Brain microvascular endothelial cell (primary cell): ENCODE measurements around the gene RAET1G.
"Not testable (repeated sequence)": the region's sequence is repeated elsewhere in the genome, so short reads cannot be mapped to it uniquely, and the experiment has no call there.

Experiments used
- DNase-seq: peaks from one replicate; pipeline ENCODE4 v3.0.0-alpha.2; 2020
- H3K27ac ChIP-seq: fragments of 250-450 bp; sonication (Bioruptor Pico); 2 replicates; pipeline ENCODE4 v1.5.1; 2020; ENCODE audit warnings: mild to moderate bottlenecking, moderate library complexity
- H3K27me3 ChIP-seq: fragments of 250-450 bp; sonication (Bioruptor Pico); replicated peaks from 2 replicates; pipeline ENCODE4 v1.5.1; 2020; ENCODE audit warnings: mild to moderate bottlenecking
- H3K36me3 ChIP-seq: fragments of 250-450 bp; sonication (Bioruptor Pico); replicated peaks from 2 replicates; pipeline ENCODE4 v1.5.1; 2020; ENCODE audit warnings: mild to moderate bottlenecking
- H3K4me3 ChIP-seq: 2 replicates; pipeline ENCODE4 v1.5.1; 2011; ENCODE audit warnings: low read depth, mild to moderate bottlenecking, control low read depth, low read length, moderate library complexity
- CTCF ChIP-seq: IDR thresholded peaks from 2 replicates; pipeline ENCODE4 v1.5.1; 2011; ENCODE audit warnings: low read depth, mild to moderate bottlenecking, moderate library complexity, low read length, control low read depth, inconsistent platforms; ENCODE audit errors: missing control alignments
- in situ Hi-C: cut with HindIII; loops from 2 replicates; pipeline ENCODE4 v1.10.0; 2017; ENCODE audit warnings: low sequenced_read_pairs, low pct_ligation_motif_present

RAET1G gene

GRCh38 chr6:149913540-149914240, 9.2 kb downstream of the RAET1G start:
- in situ Hi-C loops = no loop called here
- H3K27me3 ChIP-seq = no peaks in the 10 kb centered on the region
- H3K4me3 ChIP-seq = no peak overlapping the region
- H3K27ac ChIP-seq = no peak overlapping the region
- TF ChIP-seq CTCF = no peak
- DNase-seq = no peak
- no peaks in the 10 kb centered on the region for H3K36me3 ChIP-seq

GRCh38 chr6:149913085-149913484, 9.8 kb downstream of the RAET1G start:
- H3K27me3 ChIP-seq = no peaks in the 10 kb centered on the region
- H3K4me3 ChIP-seq = no peak overlapping the region
- no peak for DNase-seq
- TF ChIP-seq CTCF = no peak
- H3K36me3 ChIP-seq = no peaks in the 10 kb centered on the region
- no peak overlapping the region for H3K27ac ChIP-seq
- in situ Hi-C loops = no loop called here

GRCh38 chr6:149912680-149913079, 10.2 kb downstream of the RAET1G start:
- H3K27ac ChIP-seq, in situ Hi-C loops, H3K27me3 ChIP-seq, H3K4me3 ChIP-seq, H3K36me3 ChIP-seq, DNase-seq: not testable (repeated sequence)

- H3K27ac ChIP-seq = no peak overlapping the region
- no peaks in the 10 kb centered on the region for H3K27me3 ChIP-seq
- no peaks in the 10 kb centered on the region for H3K36me3 ChIP-seq
- in situ Hi-C loops = no loop called here
- DNase-seq = no peak
- TF ChIP-seq CTCF = no peak
- H3K4me3 ChIP-seq = no peak overlapping the region
These were observed 12.2 kb downstream of the RAET1G start for GRCh38 chr6:149910721-149911151.

- in situ Hi-C loops = no loop called here
- no peak for DNase-seq
- Histone ChIP-seq H3K27me3 (no peaks in the 10 kb centered on the region), H3K36me3 (no peaks in the 10 kb centered on the region), H3K27ac (no peak overlapping the region), H3K4me3 (no peak overlapping the region)
- TF ChIP-seq CTCF = no peak
These were observed 13.0 kb downstream of the RAET1G start for GRCh38 chr6:149909701-149910470.

- DNase-seq, in situ Hi-C loops, H3K36me3 ChIP-seq, H3K4me3 ChIP-seq, H3K27me3 ChIP-seq, H3K27ac ChIP-seq: not testable (repeated sequence)
These were observed 14.4 kb downstream of the RAET1G start for GRCh38 chr6:149908480-149908879.

- H3K27me3 ChIP-seq = no peaks in the 10 kb centered on the region
- TF ChIP-seq CTCF = no peak
- H3K27ac ChIP-seq = no peak overlapping the region
- no peaks in the 10 kb centered on the region for H3K36me3 ChIP-seq
- in situ Hi-C loops = no loop called here
- H3K4me3 ChIP-seq = no peak overlapping the region
- DNase-seq = no peak
These were observed 15.6 kb downstream of the RAET1G start for GRCh38 chr6:149907317-149907716.
